Liver (tissue), 9 donors: Measurements from ENCODE around the gene DDR2. TPM values are rescaled to one million over a fixed set of nuclear protein-coding genes. Genes with fewer than 3 reads are reported as not detected.

Experiments used
- DNase-seq: peaks from one replicate; pipeline ENCODE4 v3.0.0-alpha.2; 2017; ENCODE audit warnings: low spot score
- H3K27ac ChIP-seq, 2 donors: one replicate each; pipeline ENCODE4 v1.7.0; 2013; ENCODE audit warnings: inconsistent platforms in 2 of 2, low read length in 2 of 2, control low read depth in 1 of 2, low read depth in 1 of 2, mild to moderate bottlenecking in 1 of 2
- H3K27me3 ChIP-seq, 4 donors: one replicate each; pipeline versions ENCODE4 v1.6.1 to v1.7.0; 2013; ENCODE audit warnings: low read length in 3 of 4, inconsistent platforms in 1 of 4, mild to moderate bottlenecking in 1 of 4, moderate library complexity in 1 of 4; ENCODE audit not compliant: control insufficient read depth in 4 of 4, insufficient read depth in 4 of 4
- H3K36me3 ChIP-seq, 4 donors: one replicate each; pipeline versions ENCODE4 v1.6.1 to v1.7.0; 2013; ENCODE audit warnings: low read length in 3 of 4, mild to moderate bottlenecking in 3 of 4, low read depth in 1 of 4, moderate library complexity in 1 of 4; ENCODE audit not compliant: control insufficient read depth in 4 of 4, insufficient read depth in 3 of 4
- H3K4me1 ChIP-seq, 4 donors: one replicate each; pipeline versions ENCODE4 v1.6.1 to v1.7.0; 2013; ENCODE audit warnings: low read length in 3 of 4, mild to moderate bottlenecking in 3 of 4, moderate library complexity in 1 of 4; ENCODE audit not compliant: control insufficient read depth in 4 of 4, insufficient read depth in 4 of 4
- H3K4me3 ChIP-seq, 3 donors: one replicate each; pipeline versions ENCODE4 v1.6.1 to v1.7.0; 2013; ENCODE audit warnings: low read length in 3 of 3, control low read depth in 1 of 3, low read depth in 1 of 3, mild to moderate bottlenecking in 1 of 3
- H3K9ac ChIP-seq, 2 donors: one replicate each; pipeline ENCODE4 v1.7.0; 2013; ENCODE audit warnings: low read length in 2 of 2, mild to moderate bottlenecking in 2 of 2, moderate library complexity in 2 of 2, control low read depth in 1 of 2, low read depth in 1 of 2
- H3K9me3 ChIP-seq, 4 donors: one replicate each; pipeline versions ENCODE4 v1.6.1 to v1.7.0; 2013; ENCODE audit warnings: low read length in 3 of 4; ENCODE audit not compliant: control insufficient read depth in 4 of 4
- CTCF ChIP-seq: fragments of 150-350 bp; IDR thresholded peaks from 2 replicates; pipeline ENCODE4 v1.5.1; 2017; ENCODE audit warnings: improper control_type of control experiment, low read depth, low read length; ENCODE audit not compliant: missing input control
- EGR1 ChIP-seq, 2 donors: IDR thresholded peaks; 2 replicates each; pipeline ENCODE4 v1.6.1; 2016 to 2018; ENCODE audit warnings: antibody characterized with exemption in 2 of 2, low read depth in 2 of 2
- FOXA1 ChIP-seq: IDR thresholded peaks from 2 replicates; pipeline ENCODE4 v1.6.1; 2016; ENCODE audit warnings: antibody characterized with exemption
- FOXA2 ChIP-seq: IDR thresholded peaks from 2 replicates; pipeline ENCODE4 v1.6.1; 2016; ENCODE audit warnings: antibody characterized with exemption
- GABPA ChIP-seq, 2 donors: IDR thresholded peaks in 1 of 2; conservative IDR thresholded peaks in 1 of 2; 2 replicates each; pipeline ENCODE4 v1.6.1; 2016; ENCODE audit warnings: antibody characterized with exemption in 2 of 2, mild to moderate bottlenecking in 1 of 2, moderate library complexity in 1 of 2
- HNF4A ChIP-seq, 2 donors: conservative IDR thresholded peaks; 2 replicates each; pipeline ENCODE4 v1.6.1; 2016; ENCODE audit warnings: antibody characterized with exemption in 2 of 2, mild to moderate bottlenecking in 2 of 2
- HNF4G ChIP-seq: IDR thresholded peaks from 2 replicates; pipeline ENCODE4 v1.6.1; 2016; ENCODE audit warnings: antibody characterized with exemption
- JUND ChIP-seq, 2 donors: IDR thresholded peaks; 2 replicates each; pipeline ENCODE4 v1.6.1; 2016; ENCODE audit warnings: antibody characterized with exemption in 2 of 2
- NR2F2 ChIP-seq: IDR thresholded peaks from 2 replicates; pipeline ENCODE4 v1.6.1; 2016; ENCODE audit warnings: antibody characterized with exemption
- RAD21 ChIP-seq, 2 donors: IDR thresholded peaks; 2 replicates each; pipeline ENCODE4 v1.6.1; 2016; ENCODE audit warnings: antibody characterized with exemption in 2 of 2, mild to moderate bottlenecking in 2 of 2
- REST ChIP-seq: IDR thresholded peaks from 2 replicates; pipeline ENCODE4 v1.6.1; 2016; ENCODE audit warnings: antibody characterized with exemption, mild to moderate bottlenecking
- RXRA ChIP-seq, 2 donors: IDR thresholded peaks; 2 replicates each; pipeline ENCODE4 v1.6.1; 2017 to 2018; ENCODE audit warnings: antibody characterized with exemption in 2 of 2, mild to moderate bottlenecking in 1 of 2
- SP1 ChIP-seq: IDR thresholded peaks from 2 replicates; pipeline ENCODE4 v1.6.1; 2018; ENCODE audit warnings: antibody characterized with exemption, mild to moderate bottlenecking
- TAF1 ChIP-seq: conservative IDR thresholded peaks from 2 replicates; pipeline ENCODE4 v1.6.1; 2016; ENCODE audit warnings: antibody characterized with exemption, mild to moderate bottlenecking
- YY1 ChIP-seq: IDR thresholded peaks from 2 replicates; pipeline ENCODE4 v1.6.1; 2016; ENCODE audit warnings: antibody characterized with exemption, mild to moderate bottlenecking
- WGBS: extraction: QIAGEN DNeasy Blood & Tissue Kit; methylation state at CpG from one replicate; pipeline ENCODE4 v1.1.7; 2013; 5-methylcytosine and 5-hydroxymethylcytosine counted together
- polyA plus RNA-seq, 2 donors: library from polyadenylated mRNA; stranded (reverse) in 1 of 2; unstranded in 1 of 2; fragments of 200-250 nt in 1 of 2; fragments of >200 nt in 1 of 2; fragmentation: Nextera tagmentation in 1 of 2; extraction: Ambion mirVana in 1 of 2; gene quantifications; one replicate each; pipeline versions ENCODE4 v1.2.1 to v1.2.3, GENCODE V29; 2013 to 2015
- total RNA-seq, 2 donors: library from RNA; depleted of rRNA; stranded (reverse); fragments of >200 nt; gene quantifications; one replicate each; pipeline ENCODE4 v1.2.3, GENCODE V29; 2014
- TF ChIP-seq, protein P1 (sequence below): IDR thresholded peaks from 2 replicates; pipeline ENCODE4 v1.6.1; 2016; ENCODE audit warnings: antibody characterized with exemption
- TF ChIP-seq, protein P2 (sequence below): IDR thresholded peaks from 2 replicates; pipeline ENCODE4 v1.6.1; 2016; ENCODE audit warnings: antibody characterized with exemption
- TF ChIP-seq, protein P3 (sequence below): IDR thresholded peaks from 2 replicates; pipeline ENCODE4 v1.6.1; 2016; ENCODE audit warnings: antibody characterized with exemption
- donor health status: healthy.
- donor health status: healthy.
- donor health status: healthy.
- donor health status: healthy.
- donor health status: healthy.

DDR2 gene
- total and polyA plus RNA-seq, 4 donors: 1.2 to 6.4 (median 2.1) TPM

GRCh38 chr1:162681122-162681436 is 48.8 kb downstream of the DDR2 start:
- Histone ChIP-seq H3K4me3 (no peak overlapping the region), H3K27ac (peak overlapping the region; percentile 31 to 57), H3K36me3 (no peaks in the 10 kb centered on the region), H3K4me1 (peaks cover 9 to 16% (median 13%) of the 10 kb centered on the region in 4 donors), H3K9me3 (no peaks in the 10 kb centered on the region), H3K9ac (no peak overlapping the region), H3K27me3 (no peaks in the 10 kb centered on the region)
- DNase-seq: no peak
- TF ChIP-seq YY1 (peak; percentile 46), RXRA (IDR thresholded peaks at IDR 0.05) (peak; percentile 74 to 84), JUND (IDR thresholded peaks at IDR 0.05) (peak; percentile 29 to 59), EGR1 (IDR thresholded peaks at IDR 0.05; ENCODE audit: low read depth in 2 of 2) (no peak), REST (peak; percentile 27), FOXA1 (peak; percentile 33), HNF4A (conservative IDR thresholded peaks at IDR 0.05) (peak; percentile 85 to 87), NR2F2 (peak; percentile 83), RAD21 (IDR thresholded peaks at IDR 0.05) (peak; percentile 15 to 42), SP1 (peak; percentile 63), GABPA (IDR thresholded peaks at IDR 0.05 in 1 of 2, conservative IDR thresholded peaks at IDR 0.05 in 1 of 2) (no peak), HNF4G (peak; percentile 48), TAF1 (no peak), FOXA2 (no peak), CTCF (no peak)
- TF ChIP-seq, protein P1, sequence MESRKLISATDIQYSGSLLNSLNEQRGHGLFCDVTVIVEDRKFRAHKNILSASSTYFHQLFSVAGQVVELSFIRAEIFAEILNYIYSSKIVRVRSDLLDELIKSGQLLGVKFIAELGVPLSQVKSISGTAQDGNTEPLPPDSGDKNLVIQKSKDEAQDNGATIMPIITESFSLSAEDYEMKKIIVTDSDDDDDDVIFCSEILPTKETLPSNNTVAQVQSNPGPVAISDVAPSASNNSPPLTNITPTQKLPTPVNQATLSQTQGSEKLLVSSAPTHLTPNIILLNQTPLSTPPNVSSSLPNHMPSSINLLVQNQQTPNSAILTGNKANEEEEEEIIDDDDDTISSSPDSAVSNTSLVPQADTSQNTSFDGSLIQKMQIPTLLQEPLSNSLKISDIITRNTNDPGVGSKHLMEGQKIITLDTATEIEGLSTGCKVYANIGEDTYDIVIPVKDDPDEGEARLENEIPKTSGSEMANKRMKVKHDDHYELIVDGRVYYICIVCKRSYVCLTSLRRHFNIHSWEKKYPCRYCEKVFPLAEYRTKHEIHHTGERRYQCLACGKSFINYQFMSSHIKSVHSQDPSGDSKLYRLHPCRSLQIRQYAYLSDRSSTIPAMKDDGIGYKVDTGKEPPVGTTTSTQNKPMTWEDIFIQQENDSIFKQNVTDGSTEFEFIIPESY: peak; percentile 55
- TF ChIP-seq, protein P2, sequence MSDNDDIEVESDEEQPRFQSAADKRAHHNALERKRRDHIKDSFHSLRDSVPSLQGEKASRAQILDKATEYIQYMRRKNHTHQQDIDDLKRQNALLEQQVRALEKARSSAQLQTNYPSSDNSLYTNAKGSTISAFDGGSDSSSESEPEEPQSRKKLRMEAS: peak; percentile 54
- TF ChIP-seq, protein P3, sequence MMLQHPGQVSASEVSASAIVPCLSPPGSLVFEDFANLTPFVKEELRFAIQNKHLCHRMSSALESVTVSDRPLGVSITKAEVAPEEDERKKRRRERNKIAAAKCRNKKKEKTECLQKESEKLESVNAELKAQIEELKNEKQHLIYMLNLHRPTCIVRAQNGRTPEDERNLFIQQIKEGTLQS: no peak
- WGBS: 20% methylated on average over 2 of the region's 2 CpGs
